ENCODE results near the gene FSTL4.

GRCh38 chr5:133179405-133179804 lies 432.9 kb downstream of the FSTL4 start:
- no peak for TF ChIP-seq CTCF (IDR thresholded peaks at IDR 0.05)
- no peak for TF ChIP-seq POLR2A (IDR thresholded peaks at IDR 0.05)

Data from transverse colon (tissue), 3 donors.